ENCODE measurements around the gene MACROD1. TPM values are rescaled to one million over a fixed set of nuclear protein-coding genes. Genes with fewer than 3 reads are reported as not detected.

MACROD1 gene
- total RNA-seq, 2 donors from 2014 or later: 3.9 to 7.5 TPM

DNA sequence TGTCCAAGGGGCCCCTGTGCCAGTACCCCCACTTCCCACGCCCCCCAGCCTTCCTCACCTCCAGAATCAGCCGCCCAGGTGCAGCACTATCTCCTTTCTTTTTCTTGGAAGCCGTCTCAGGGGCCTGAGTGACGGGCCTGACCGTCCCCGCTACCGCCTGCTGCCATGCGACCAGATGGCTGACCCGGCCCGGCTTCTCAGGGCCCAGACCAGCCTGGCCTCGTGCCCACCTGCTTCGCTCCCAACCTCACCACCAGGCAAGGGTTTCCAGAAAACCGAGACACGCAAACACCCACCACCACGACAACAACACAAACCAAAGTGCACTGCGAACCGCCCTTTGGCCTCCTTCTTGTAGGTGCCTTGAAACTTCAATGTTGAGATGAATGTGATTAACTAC is 39.1 kb downstream of the MACROD1 start:
- Mint-ChIP-seq H3K36me3 (ENCODE audit: low read depth) (no peaks in the 10 kb centered on the region), H3K27ac (no peak overlapping the region), H3K27me3 (no peaks in the 10 kb centered on the region), H3K4me1 (peaks cover 2% of the 10 kb centered on the region), H3K4me3 (no peak overlapping the region)
- ATAC-seq (no peak), DNase-seq (no peak)
- H3K9me3 ChIP-seq (ENCODE audit: control insufficient read depth, low read length, poor library complexity, severe bottlenecking): no peaks in the 10 kb centered on the region

DNA sequence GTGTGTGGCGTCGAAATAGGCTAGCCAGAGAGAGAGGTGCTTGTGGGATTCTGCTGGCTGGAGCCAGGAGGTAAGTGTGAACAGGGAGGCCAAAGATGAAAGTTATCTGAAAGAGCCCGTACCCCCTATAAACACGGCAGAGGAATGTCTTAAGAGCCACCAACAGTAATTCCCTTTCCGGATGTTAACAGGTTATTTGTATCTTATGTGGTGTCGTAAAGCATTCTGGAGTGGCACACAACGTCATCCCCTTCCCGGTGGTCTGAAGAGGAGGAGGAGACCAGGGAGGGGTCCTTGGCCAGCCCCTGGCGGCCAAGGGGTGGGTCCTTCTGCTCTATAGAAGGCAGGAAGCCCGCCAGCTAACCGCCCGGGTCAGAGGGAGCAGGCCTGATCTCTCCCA is 39.5 kb downstream of the MACROD1 start:
- ATAC-seq (no peak), DNase-seq (no peak)
- no peaks in the 10 kb centered on the region for H3K27me3 Mint-ChIP-seq
- no peak overlapping the region for H3K4me3 Mint-ChIP-seq
- no peak overlapping the region for H3K27ac Mint-ChIP-seq
- H3K4me1 Mint-ChIP-seq: peaks cover 2% of the 10 kb centered on the region
- H3K9me3 ChIP-seq (ENCODE audit: control insufficient read depth, low read length, poor library complexity, severe bottlenecking): no peaks in the 10 kb centered on the region
- no peaks in the 10 kb centered on the region for H3K36me3 Mint-ChIP-seq (ENCODE audit: low read depth)

DNA sequence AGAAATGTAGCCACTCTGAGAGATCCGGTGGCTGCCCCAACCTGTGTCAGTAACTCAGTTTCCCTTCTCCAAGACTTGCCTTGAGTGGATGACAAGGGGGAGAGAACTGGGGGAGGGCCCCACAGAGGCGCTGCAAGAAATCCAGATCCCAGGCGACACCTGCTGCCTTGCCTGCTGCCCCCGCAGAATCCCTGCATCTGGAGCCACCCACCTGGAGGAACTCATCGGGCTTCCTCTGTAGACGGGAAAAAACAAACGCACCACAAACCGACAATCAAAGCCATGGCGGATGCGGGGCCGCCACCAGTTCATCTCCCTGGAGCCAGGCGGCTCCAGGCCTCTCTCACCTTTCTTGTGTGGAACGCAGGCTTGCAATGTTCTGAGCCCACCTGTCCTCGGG is 40.2 kb downstream of the MACROD1 start:
- H3K27me3 Mint-ChIP-seq: no peaks in the 10 kb centered on the region
- H3K36me3 Mint-ChIP-seq (ENCODE audit: low read depth): no peaks in the 10 kb centered on the region
- H3K27ac Mint-ChIP-seq: no peak overlapping the region
- no peak overlapping the region for H3K4me3 Mint-ChIP-seq
- H3K4me1 Mint-ChIP-seq: peaks cover 2% of the 10 kb centered on the region
- no peak for ATAC-seq
- DNase-seq: no peak
- H3K9me3 ChIP-seq (ENCODE audit: control insufficient read depth, low read length, poor library complexity, severe bottlenecking): no peaks in the 10 kb centered on the region

DNA sequence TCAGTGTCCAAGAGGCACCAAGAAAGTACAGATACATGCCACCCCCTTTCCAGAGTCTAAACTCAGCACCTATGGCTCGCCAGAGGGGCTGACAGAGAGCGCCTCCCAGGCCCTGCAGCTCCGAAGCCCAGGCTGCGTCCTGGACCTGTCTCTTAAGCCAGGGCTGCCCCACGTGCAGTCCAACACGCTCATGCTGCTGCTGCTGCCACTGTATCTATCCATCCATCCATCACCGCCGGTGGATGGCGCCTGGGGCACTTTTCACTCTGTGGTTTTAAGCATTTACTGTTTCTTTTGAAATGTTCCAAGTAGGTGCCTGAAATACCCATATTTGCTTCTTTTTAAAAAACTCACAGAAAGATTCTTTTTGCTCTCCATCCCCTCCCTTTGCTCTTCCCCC is 41.8 kb downstream of the MACROD1 start:
- no peak overlapping the region for H3K4me3 Mint-ChIP-seq

DNA sequence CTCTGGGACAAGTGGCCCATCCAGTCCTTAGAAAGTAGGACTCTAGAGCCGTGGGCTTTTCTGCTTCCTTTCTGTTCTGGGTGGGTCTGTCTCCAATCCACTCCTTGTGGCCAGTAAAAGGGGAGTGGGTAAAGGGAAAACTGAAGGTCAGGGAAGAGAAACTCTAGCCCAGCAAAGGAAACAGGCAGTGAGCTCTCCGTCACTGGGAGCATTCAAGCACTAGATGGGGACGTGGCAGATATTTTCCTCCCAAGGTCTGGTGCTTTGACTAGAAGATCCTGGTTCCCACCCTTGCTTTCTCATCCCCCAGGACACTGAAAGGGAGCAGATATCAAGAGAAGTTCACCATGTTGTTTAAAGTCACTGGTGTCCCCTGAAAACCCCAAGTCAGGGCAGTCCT is 42.2 kb downstream of the MACROD1 start:
- DNase-seq (no peak), ATAC-seq (no peak)
- no peak overlapping the region for H3K4me3 Mint-ChIP-seq
- H3K27me3 Mint-ChIP-seq: no peaks in the 10 kb centered on the region
- H3K9me3 ChIP-seq (ENCODE audit: control insufficient read depth, low read length, poor library complexity, severe bottlenecking): no peaks in the 10 kb centered on the region
- H3K4me1 Mint-ChIP-seq: peaks cover 2% of the 10 kb centered on the region
- no peak overlapping the region for H3K27ac Mint-ChIP-seq
- no peaks in the 10 kb centered on the region for H3K36me3 Mint-ChIP-seq (ENCODE audit: low read depth)

More for the DNA sequence above, 41.8 kb downstream of the MACROD1 start:
- no peak overlapping the region for H3K27ac Mint-ChIP-seq
- no peak for DNase-seq
- no peaks in the 10 kb centered on the region for H3K36me3 Mint-ChIP-seq (ENCODE audit: low read depth)
- H3K27me3 Mint-ChIP-seq: no peaks in the 10 kb centered on the region
- H3K9me3 ChIP-seq (ENCODE audit: control insufficient read depth, low read length, poor library complexity, severe bottlenecking): no peaks in the 10 kb centered on the region
- H3K4me1 Mint-ChIP-seq: peaks cover 2% of the 10 kb centered on the region
- ATAC-seq: no peak

DNA sequence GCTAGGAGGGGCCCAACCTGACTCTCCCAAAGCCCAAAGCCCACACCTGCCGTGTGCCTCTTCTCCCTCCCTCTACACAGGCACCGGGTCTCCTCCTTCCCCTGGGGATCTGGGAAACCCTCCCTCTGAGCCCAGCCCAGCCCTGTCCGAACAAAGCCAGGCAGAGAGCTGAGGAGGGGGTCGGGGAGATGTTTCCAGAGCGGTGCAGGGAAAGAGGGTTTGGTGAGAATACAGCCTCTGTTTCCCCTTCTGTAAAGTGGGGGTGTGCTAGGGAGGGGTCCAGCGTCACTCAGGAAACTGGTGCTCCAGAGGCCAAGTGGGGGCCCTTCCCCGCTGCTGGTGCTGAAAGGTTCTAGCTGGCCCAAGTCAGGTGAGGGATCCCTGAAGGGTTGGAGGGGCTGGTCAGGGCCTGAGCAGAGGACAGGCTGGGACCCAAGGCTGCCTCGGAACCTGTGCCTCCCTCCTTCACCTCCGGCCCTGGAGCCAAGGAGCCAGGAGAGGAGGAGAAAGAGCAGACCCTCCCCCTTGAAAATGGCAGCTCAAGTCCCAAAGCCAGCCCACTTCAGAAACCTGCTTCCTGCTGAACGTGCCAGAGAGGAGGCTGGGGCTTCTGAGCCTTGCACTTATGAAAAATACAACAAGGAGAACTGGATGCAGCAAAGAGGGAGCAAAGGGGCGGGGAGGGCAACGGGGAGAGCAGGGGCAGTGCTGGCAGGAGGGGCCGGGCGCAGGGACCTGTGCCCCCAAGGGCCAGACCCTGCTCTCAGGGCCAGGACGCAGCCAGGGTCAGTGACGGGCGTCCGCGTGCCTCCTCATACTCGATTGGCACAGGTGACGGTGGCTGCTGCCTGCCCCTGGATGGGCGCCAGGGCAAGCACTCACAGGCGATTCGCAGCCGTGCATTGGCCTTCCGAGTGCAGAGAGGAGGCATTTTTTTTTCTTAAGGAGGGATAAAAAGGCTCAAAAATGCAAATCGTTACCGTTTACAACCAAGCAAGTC is 43.2 kb downstream of the MACROD1 start:
- no peak for ATAC-seq

DNA sequence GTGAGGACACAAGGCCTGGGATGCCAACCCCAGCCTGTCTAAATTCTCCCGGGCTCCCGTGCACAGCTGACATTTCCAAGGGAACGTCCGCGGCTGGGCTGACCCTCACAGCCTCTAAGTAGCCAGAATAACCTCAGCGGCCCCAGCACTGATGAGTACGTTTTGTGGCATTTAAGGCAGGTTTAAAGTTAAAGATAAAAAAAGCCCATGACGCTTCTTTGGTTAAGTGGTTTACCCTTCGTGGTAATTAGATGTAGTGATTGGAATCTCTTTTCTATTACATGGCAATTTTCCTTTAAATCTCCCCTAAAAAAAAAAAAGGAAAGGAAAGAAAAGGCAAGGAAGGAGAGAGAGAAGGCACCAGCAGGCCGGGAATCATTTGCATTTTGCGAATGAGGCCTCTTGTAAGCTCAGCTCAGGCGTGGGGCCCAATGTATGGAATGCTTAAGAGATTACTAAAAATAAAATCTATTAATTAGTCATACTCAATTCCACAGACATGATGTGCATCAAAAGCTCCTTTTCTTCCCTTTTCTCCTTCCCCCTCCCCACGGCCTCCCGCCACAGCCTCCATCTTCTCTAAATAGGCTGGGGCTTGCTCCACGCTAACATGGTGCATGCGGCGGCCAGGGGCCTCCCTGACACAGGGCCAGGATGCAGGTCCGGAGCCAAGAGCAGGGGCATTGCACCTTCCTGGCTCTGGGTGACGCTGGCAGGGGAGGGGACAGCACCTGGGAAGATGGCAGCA is 44.1 kb downstream of the MACROD1 start:
- no peak overlapping the region for H3K4me3 Mint-ChIP-seq
- DNase-seq (no peak), ATAC-seq (no peak)
- no peaks in the 10 kb centered on the region for H3K36me3 Mint-ChIP-seq (ENCODE audit: low read depth)
- no peaks in the 10 kb centered on the region for H3K27me3 Mint-ChIP-seq
- peaks cover 2% of the 10 kb centered on the region for H3K4me1 Mint-ChIP-seq
- H3K9me3 ChIP-seq (ENCODE audit: control insufficient read depth, low read length, poor library complexity, severe bottlenecking): no peaks in the 10 kb centered on the region
- no peak overlapping the region for H3K27ac Mint-ChIP-seq

More for the DNA sequence above, 43.2 kb downstream of the MACROD1 start:
- H3K27me3 Mint-ChIP-seq: no peaks in the 10 kb centered on the region
- H3K27ac Mint-ChIP-seq: no peak overlapping the region
- no peaks in the 10 kb centered on the region for H3K36me3 Mint-ChIP-seq (ENCODE audit: low read depth)
- H3K4me1 Mint-ChIP-seq: peaks cover 2% of the 10 kb centered on the region
- no peak overlapping the region for H3K4me3 Mint-ChIP-seq
- H3K9me3 ChIP-seq (ENCODE audit: control insufficient read depth, low read length, poor library complexity, severe bottlenecking): no peaks in the 10 kb centered on the region
- DNase-seq: no peak

DNA sequence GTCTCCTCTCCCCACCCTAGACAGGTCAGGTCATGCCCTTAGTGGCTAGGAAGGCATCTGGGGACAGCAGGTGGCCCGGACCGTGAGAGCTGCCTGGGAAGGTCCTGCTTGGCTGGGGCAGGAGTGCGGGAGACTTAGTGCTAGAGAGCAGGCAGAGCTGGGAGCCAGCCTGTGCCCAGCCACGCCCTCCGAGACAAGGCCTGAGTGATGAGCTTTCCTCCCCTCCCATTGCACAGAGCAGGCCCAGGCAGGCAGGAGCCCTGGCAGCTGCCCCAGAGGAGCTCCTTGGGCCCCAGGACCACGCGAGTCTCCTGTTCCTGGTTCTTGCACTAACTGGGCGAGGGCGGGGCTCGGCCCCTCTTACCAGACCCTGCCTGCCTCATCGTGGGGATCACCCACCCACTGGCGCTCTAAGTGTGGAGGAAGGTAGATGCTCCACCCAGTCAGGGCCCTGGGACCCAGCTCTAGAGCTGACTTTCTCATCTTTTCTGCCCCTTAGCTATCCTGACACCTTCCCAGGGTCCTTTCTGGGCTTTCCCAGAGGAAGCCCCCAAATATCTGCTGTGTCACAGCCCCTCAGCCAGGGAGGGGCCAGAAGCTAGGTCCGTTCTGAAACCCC is 44.9 kb downstream of the MACROD1 start:
- DNase-seq (no peak), ATAC-seq (no peak)
- Mint-ChIP-seq H3K27me3 (no peaks in the 10 kb centered on the region), H3K27ac (no peak overlapping the region), H3K36me3 (ENCODE audit: low read depth) (no peaks in the 10 kb centered on the region), H3K4me3 (no peak overlapping the region), H3K4me1 (peaks cover 2% of the 10 kb centered on the region)
- no peaks in the 10 kb centered on the region for H3K9me3 ChIP-seq (ENCODE audit: control insufficient read depth, low read length, poor library complexity, severe bottlenecking)

DNA sequence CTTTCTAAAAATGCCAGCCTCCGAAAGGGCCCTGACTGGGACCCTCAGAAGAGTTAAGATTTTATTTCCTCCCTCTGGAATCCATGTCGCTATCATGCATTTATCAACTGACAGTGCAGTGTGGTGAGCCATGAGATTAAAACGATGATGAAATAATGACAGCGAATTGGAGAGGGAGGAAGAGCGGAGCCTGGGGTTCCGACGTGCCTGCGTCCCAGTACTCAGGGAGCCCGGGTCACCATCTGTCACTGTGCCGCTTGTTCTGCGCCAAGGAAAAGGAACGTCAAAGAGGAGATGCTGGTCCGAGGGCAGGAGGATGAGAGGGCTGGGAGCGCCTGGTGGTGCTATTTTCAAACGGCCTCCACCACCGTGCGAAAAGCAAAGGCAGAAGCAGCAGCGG is 46.2 kb downstream of the MACROD1 start:
- Mint-ChIP-seq H3K27me3 (no peaks in the 10 kb centered on the region), H3K4me1 (no peaks in the 10 kb centered on the region), H3K4me3 (no peak overlapping the region), H3K27ac (no peak overlapping the region), H3K36me3 (ENCODE audit: low read depth) (no peaks in the 10 kb centered on the region)
- no peaks in the 10 kb centered on the region for H3K9me3 ChIP-seq (ENCODE audit: control insufficient read depth, low read length, poor library complexity, severe bottlenecking)
- DNase-seq (no peak), ATAC-seq (no peak)

DNA sequence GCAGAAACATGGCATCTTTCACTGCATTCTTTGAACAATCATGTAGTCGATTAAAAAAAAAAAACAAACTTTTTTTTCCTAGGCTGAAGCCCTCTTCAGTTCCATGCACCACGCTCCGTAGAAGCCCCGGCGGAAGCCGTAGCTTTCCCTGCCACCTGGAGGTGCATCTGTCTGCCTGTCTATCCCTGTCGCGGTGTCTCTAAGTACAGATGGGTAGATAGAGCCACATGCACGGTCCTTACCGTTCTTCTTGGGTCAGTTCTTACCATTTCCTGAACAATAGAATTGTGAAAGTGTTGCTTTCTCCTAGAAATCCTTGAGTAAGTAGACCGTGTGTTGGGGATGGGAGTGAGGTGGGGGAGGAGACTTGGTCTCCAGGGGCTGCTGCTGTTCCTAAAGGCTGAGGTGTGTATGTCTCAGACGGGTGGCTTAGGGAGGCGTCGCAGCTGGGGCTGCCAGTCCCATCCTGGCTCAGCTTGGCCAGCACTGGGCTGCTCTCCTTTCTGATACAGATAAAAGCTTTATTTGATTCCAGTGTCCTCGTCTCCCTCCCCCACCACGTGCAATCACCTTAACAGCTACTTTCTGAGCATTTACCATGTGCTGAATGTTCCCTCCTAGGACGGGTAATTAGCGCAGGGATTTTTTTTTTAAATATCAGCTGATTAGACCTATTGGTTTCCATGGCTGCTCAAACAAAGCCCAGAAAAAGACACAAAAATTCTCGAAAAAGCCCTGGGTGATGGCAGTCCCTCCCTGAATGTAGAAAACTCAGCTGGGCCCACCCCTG is 46.8 kb downstream of the MACROD1 start:
- no peak overlapping the region for H3K4me3 Mint-ChIP-seq
- ATAC-seq (no peak), DNase-seq (no peak)
- H3K4me1 Mint-ChIP-seq: no peaks in the 10 kb centered on the region
- no peaks in the 10 kb centered on the region for H3K27me3 Mint-ChIP-seq
- no peak overlapping the region for H3K27ac Mint-ChIP-seq
- no peaks in the 10 kb centered on the region for H3K36me3 Mint-ChIP-seq (ENCODE audit: low read depth)
- no peaks in the 10 kb centered on the region for H3K9me3 ChIP-seq (ENCODE audit: control insufficient read depth, low read length, poor library complexity, severe bottlenecking)

DNA sequence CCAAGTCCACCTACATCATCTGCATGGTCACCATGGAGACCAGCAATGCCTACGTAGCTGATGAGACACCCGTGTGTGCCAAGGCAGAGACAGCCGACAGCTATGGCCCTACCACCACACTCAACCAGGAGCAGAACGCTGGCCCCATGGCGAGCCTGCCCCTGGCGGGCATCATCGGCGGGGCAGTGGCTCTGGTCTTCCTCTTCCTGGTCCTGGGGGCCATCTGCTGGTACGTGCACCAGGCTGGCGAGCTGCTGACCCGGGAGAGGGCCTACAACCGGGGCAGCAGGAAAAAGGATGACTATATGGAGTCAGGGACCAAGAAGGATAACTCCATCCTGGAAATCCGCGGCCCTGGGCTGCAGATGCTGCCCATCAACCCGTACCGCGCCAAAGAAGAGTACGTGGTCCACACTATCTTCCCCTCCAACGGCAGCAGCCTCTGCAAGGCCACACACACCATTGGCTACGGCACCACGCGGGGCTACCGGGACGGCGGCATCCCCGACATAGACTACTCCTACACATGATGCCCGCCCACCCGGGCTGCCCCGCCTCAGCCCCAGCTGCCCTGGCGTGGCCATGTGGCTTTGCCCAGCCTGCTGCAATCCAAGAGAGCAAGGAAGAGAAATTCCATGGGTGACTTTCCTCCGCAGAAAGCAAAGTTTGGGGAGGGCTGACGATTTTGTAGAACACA is 48.0 kb downstream of the MACROD1 start:
- DNase-seq: no peak
- H3K27ac Mint-ChIP-seq: no peak overlapping the region

More for the DNA sequence above, 48.0 kb downstream of the MACROD1 start:
- no peaks in the 10 kb centered on the region for H3K36me3 Mint-ChIP-seq (ENCODE audit: low read depth)
- H3K9me3 ChIP-seq (ENCODE audit: control insufficient read depth, low read length, poor library complexity, severe bottlenecking): no peaks in the 10 kb centered on the region
- no peak overlapping the region for H3K4me3 Mint-ChIP-seq
- no peaks in the 10 kb centered on the region for H3K4me1 Mint-ChIP-seq
- no peaks in the 10 kb centered on the region for H3K27me3 Mint-ChIP-seq
- ATAC-seq: no peak
